Thyroid gland (tissue), 4 donors: ENCODE data around the gene MAP3K19.

Experiments
- CTCF ChIP-seq, 6 experiments: fragments of 200-600 bp in 3 of 6; fragments of 450-650 bp in 3 of 6; sonication (generic) in 3 of 6; IDR thresholded peaks; one replicate each; pipeline ENCODE4 v1.5.1; 2016 to 2019; ENCODE audit warnings: antibody characterized with exemption in 6 of 6, mild to moderate bottlenecking in 2 of 6, inconsistent platforms in 1 of 6, moderate library complexity in 1 of 6
- POLR2A ChIP-seq, 2 donors: fragments of 450-650 bp; IDR thresholded peaks; one replicate each; pipeline ENCODE4 v1.6.1; 2017; ENCODE audit warnings: antibody characterized with exemption in 2 of 2, mild to moderate bottlenecking in 2 of 2, moderate library complexity in 1 of 2

GRCh38 chr2:134973241-134974138, 73.8 kb downstream of the MAP3K19 start:
- no peak for TF ChIP-seq POLR2A (IDR thresholded peaks at IDR 0.05)
- TF ChIP-seq CTCF (IDR thresholded peaks at IDR 0.05) = no peak
